Measurements from ENCODE around the gene AP2M1. TPM values are rescaled to one million over a fixed set of nuclear protein-coding genes. Genes with fewer than 3 reads are reported as not detected.

The AP2M1 gene
- total RNA-seq, 1 donor from 2014 or later, result 298 TPM

DNA sequence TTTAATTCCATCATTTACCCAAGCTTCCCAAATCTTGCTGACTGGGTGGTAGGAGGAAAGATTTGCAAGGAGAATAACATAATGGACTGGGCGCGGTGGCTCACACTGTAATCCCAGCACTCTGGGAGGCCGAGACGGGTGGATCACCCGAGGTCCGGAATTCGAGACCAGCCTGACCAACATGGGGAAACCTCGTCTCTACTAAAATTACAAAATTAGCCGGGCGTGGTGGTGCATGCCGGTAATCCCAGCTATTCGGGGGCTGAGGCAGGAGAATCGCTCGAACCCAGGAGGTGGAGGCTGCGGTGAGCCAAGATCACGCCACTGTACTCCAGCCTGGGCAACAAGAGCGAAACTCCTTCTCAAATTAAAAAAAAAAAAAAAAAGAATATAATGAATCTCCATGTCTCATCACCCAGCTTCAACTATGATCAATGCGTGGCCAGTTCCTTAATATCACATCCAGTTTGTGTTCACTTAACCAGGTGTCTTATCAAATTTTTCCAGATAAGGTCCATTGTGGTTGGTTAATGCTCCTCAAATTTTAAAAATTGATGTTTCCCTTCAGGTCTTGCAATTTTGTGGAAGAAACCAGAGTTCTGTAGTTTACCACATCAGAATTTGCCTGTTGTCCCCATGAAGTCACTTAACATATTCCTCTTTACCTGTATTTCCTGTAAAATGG, 10.0 kb downstream of the AP2M1 start:
- Mint-ChIP-seq H3K27ac (peak overlapping the region; percentile 96), H3K27me3 (no peaks in the 10 kb centered on the region), H3K9me3 (no peaks in the 10 kb centered on the region), H3K4me1 (ENCODE audit: unreplicated experiment) (peaks cover 24% of the 10 kb centered on the region), H3K36me3 (peaks cover 19% of the 10 kb centered on the region), H3K4me3 (peak overlapping the region; percentile 99)
- TF ChIP-seq CTCF (conservative IDR thresholded peaks at IDR 0.05), result no peak
- DNase-seq (ENCODE audit: extremely low spot score, unreplicated experiment), result no peak

GRCh38 chr3:184185461-184186183, 11.0 kb downstream of the AP2M1 start:
- Mint-ChIP-seq H3K36me3 (peaks cover 23% of the 10 kb centered on the region), H3K27me3 (no peaks in the 10 kb centered on the region), H3K4me1 (ENCODE audit: unreplicated experiment) (peaks cover 24% of the 10 kb centered on the region), H3K4me3 (peak overlapping the region; percentile 99), H3K27ac (peak overlapping the region; percentile 96), H3K9me3 (no peaks in the 10 kb centered on the region)
- peak; percentile 100 for DNase-seq (ENCODE audit: extremely low spot score, unreplicated experiment)
- TF ChIP-seq CTCF (conservative IDR thresholded peaks at IDR 0.05), result no peak

GRCh38 chr3:184186184-184186901, 11.7 kb downstream of the AP2M1 start, which contains the start of gene ABCF3:
Gene ABCF3, plus strand, starts transcription at chr3:184186199. Its CDS starts 9 bp downstream, at chr3:184186208.
- TF ChIP-seq CTCF (conservative IDR thresholded peaks at IDR 0.05), result no peak
- Mint-ChIP-seq H3K4me1 (ENCODE audit: unreplicated experiment) (peaks cover 24% of the 10 kb centered on the region), H3K9me3 (no peaks in the 10 kb centered on the region), H3K36me3 (peaks cover 23% of the 10 kb centered on the region), H3K4me3 (peak within 1 kb of the TSS; percentile 99), H3K27ac (peak within 1 kb of the TSS; percentile 96), H3K27me3 (no peaks in the 10 kb centered on the region)
- no peak for DNase-seq (ENCODE audit: extremely low spot score, unreplicated experiment)

DNA sequence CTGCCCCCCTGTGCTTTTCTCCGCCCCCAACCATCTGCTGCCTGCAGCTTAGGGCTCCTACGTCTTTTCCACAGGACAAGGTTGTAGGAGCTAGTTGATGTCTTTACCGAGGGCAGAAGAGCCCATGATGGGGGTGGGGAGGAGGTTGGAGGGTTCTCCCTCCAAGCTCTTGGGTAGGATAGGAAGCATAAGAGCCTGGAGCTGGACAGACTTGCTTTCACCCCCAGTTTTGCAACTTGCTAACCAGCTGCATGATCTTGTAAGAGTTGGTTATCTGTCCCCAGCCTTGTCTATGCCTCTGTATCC, 12.2 kb downstream of the AP2M1 start:
- Mint-ChIP-seq H3K4me3 (peak overlapping the region; percentile 99), H3K36me3 (peaks cover 23% of the 10 kb centered on the region), H3K27me3 (no peaks in the 10 kb centered on the region), H3K27ac (peak overlapping the region; percentile 96), H3K4me1 (ENCODE audit: unreplicated experiment) (peaks cover 24% of the 10 kb centered on the region), H3K9me3 (no peaks in the 10 kb centered on the region)
- no peak for DNase-seq (ENCODE audit: extremely low spot score, unreplicated experiment)
- no peak for TF ChIP-seq CTCF (conservative IDR thresholded peaks at IDR 0.05)

- Mint-ChIP-seq H3K27me3 (no peaks in the 10 kb centered on the region), H3K4me3 (no peak overlapping the region)
Measured at GRCh38 chr3:184188080-184188479, 13.4 kb downstream of the AP2M1 start.

More at GRCh38 chr3:184188080-184188479, 13.4 kb downstream of the AP2M1 start:
- no peak for DNase-seq (ENCODE audit: extremely low spot score, unreplicated experiment)
- Mint-ChIP-seq H3K9me3 (no peaks in the 10 kb centered on the region), H3K4me1 (ENCODE audit: unreplicated experiment) (peaks cover 24% of the 10 kb centered on the region), H3K27ac (no peak overlapping the region), H3K36me3 (peaks cover 18% of the 10 kb centered on the region)
- no peak for TF ChIP-seq CTCF (conservative IDR thresholded peaks at IDR 0.05)

Measured in type B pancreatic cell (in vitro differentiated cells).